ENCODE results near the gene VPS18. TPM values are rescaled to one million over a fixed set of nuclear protein-coding genes. Genes with fewer than 3 reads are reported as not detected.

Gene VPS18
- total RNA-seq, 1 experiment from 2014 or later = 14.3 TPM

GRCh38 chr15:40928821-40929659 lies 34.8 kb downstream of the VPS18 start, which contains the start of gene DLL4:
DLL4 (plus strand) TSS chr15:40929340; CDS start chr15:40929669, 329 bp downstream.
- H3K36me3 Mint-ChIP-seq (ENCODE audit: insufficient read depth, unreplicated experiment) = peaks cover 8% of the 10 kb centered on the region
- H3K9me3 Mint-ChIP-seq (ENCODE audit: low read depth, unreplicated experiment) = no peaks in the 10 kb centered on the region
- H3K27me3 Mint-ChIP-seq (ENCODE audit: unreplicated experiment) = peaks cover 47% of the 10 kb centered on the region
- intact Hi-C loops (cut with micrococcal nuclease; ENCODE audit: unreplicated experiment) = no loop called here
- H3K4me3 Mint-ChIP-seq (ENCODE audit: low read depth, unreplicated experiment) = peak within 1 kb of the TSS; percentile 66
- H3K27ac Mint-ChIP-seq (ENCODE audit: unreplicated experiment) = no peak within 1 kb of the TSS
- no peak for TF ChIP-seq CTCF (IDR thresholded peaks at IDR 0.05; ENCODE audit: unreplicated experiment)
- peaks cover 27% of the 10 kb centered on the region for H3K4me1 Mint-ChIP-seq (ENCODE audit: low read depth, unreplicated experiment)
- no TSS peak for BruUV-seq (replicated peaks)
- CTCF ChIA-PET = interaction anchor here (0.6 to 1.5 kb wide), 4 partner anchors 25 to 325 kb away, joined by 3 to 5 read pairs (median 4); no protein-coding TSS in a partner anchor
- peak; percentile 36 for DNase-seq

- H3K36me3 Mint-ChIP-seq (ENCODE audit: insufficient read depth, unreplicated experiment) = peaks cover 8% of the 10 kb centered on the region
- peaks cover 38% of the 10 kb centered on the region for H3K27me3 Mint-ChIP-seq (ENCODE audit: unreplicated experiment)
- H3K4me1 Mint-ChIP-seq (ENCODE audit: low read depth, unreplicated experiment) = peaks cover 27% of the 10 kb centered on the region
- CTCF ChIA-PET = interaction anchor here (0.6 to 1.5 kb wide), 5 partner anchors 11 to 39 kb away, joined by 4 to 8 read pairs (median 5); partner anchors contain the start of gene CHAC1
- H3K27ac Mint-ChIP-seq (ENCODE audit: unreplicated experiment) = no peak overlapping the region
- no TSS peak for BruUV-seq (replicated peaks)
- no peak for TF ChIP-seq CTCF (IDR thresholded peaks at IDR 0.05; ENCODE audit: unreplicated experiment)
- H3K4me3 Mint-ChIP-seq (ENCODE audit: low read depth, unreplicated experiment) = peak overlapping the region; percentile 66
- intact Hi-C loops (cut with micrococcal nuclease; ENCODE audit: unreplicated experiment) = no loop called here
- no peak for DNase-seq
- H3K9me3 Mint-ChIP-seq (ENCODE audit: low read depth, unreplicated experiment) = no peaks in the 10 kb centered on the region
Measured at GRCh38 chr15:40929660-40930429, 35.6 kb downstream of the VPS18 start.

- peaks cover 36% of the 10 kb centered on the region for H3K27me3 Mint-ChIP-seq (ENCODE audit: unreplicated experiment)
- peaks cover 27% of the 10 kb centered on the region for H3K4me1 Mint-ChIP-seq (ENCODE audit: low read depth, unreplicated experiment)
- H3K9me3 Mint-ChIP-seq (ENCODE audit: low read depth, unreplicated experiment) = no peaks in the 10 kb centered on the region
- no TSS peak for BruUV-seq (replicated peaks)
- intact Hi-C loops (cut with micrococcal nuclease; ENCODE audit: unreplicated experiment) = no loop called here
- H3K4me3 Mint-ChIP-seq (ENCODE audit: low read depth, unreplicated experiment) = peak overlapping the region; percentile 66
- peak; percentile 47 for DNase-seq
- TF ChIP-seq CTCF (IDR thresholded peaks at IDR 0.05; ENCODE audit: unreplicated experiment) = no peak
- CTCF ChIA-PET = interaction anchor here (0.6 to 1.5 kb wide), 8 partner anchors 11 to 251 kb away, joined by 3 to 8 read pairs (median 4); partner anchors contain the start of gene CHAC1
- peaks cover 8% of the 10 kb centered on the region for H3K36me3 Mint-ChIP-seq (ENCODE audit: insufficient read depth, unreplicated experiment)
- no peak overlapping the region for H3K27ac Mint-ChIP-seq (ENCODE audit: unreplicated experiment)
Measured at GRCh38 chr15:40930430-40931299, 36.4 kb downstream of the VPS18 start.

Data from Calu3 (cell line).